Measurements from ENCODE around the gene SORCS2. TPM values are rescaled to one million over a fixed set of nuclear protein-coding genes. Genes with fewer than 3 reads are reported as not detected.

Gene SORCS2
- total RNA-seq, 2 donors from 2014 or later: 0.68 to 0.92 TPM

DNA sequence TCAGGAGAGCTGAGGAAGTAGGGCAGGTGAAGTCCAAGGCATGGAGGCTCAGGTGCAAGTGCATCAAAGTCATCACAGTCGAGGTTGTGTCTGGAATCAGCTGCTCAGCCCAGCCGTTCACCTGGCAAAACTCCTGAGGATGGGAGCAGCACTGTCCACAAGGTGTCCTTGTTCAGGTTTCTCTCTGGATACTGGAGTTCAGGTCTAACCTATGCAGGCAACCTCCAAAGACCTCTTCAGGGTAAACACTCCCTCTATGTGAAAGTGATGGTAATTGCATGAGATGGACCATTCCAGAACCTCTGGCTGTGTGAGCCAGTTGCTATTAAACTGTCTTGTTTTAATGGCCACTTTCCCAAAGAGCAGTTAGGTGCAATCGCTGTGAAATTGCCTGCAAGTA lies 362.6 kb downstream of the SORCS2 start:
- TF ChIP-seq, protein P1, sequence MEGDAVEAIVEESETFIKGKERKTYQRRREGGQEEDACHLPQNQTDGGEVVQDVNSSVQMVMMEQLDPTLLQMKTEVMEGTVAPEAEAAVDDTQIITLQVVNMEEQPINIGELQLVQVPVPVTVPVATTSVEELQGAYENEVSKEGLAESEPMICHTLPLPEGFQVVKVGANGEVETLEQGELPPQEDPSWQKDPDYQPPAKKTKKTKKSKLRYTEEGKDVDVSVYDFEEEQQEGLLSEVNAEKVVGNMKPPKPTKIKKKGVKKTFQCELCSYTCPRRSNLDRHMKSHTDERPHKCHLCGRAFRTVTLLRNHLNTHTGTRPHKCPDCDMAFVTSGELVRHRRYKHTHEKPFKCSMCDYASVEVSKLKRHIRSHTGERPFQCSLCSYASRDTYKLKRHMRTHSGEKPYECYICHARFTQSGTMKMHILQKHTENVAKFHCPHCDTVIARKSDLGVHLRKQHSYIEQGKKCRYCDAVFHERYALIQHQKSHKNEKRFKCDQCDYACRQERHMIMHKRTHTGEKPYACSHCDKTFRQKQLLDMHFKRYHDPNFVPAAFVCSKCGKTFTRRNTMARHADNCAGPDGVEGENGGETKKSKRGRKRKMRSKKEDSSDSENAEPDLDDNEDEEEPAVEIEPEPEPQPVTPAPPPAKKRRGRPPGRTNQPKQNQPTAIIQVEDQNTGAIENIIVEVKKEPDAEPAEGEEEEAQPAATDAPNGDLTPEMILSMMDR (IDR thresholded peaks at IDR 0.05): no peak
- Histone ChIP-seq H3K27me3 (replicated peaks; ENCODE audit: insufficient read depth) (no peaks in the 10 kb centered on the region), H3K9me3 (peaks cover 20% of the 10 kb centered on the region), H3K36me3 (no peaks in the 10 kb centered on the region), H3K4me3 (no peak overlapping the region), H3K27ac (no peak overlapping the region), H3K4me1 (ENCODE audit: control insufficient read depth in 1 of 2, low read depth in 2 of 2) (no peaks in the 10 kb centered on the region)
- ATAC-seq (ENCODE audit: insufficient number of reproducible peaks, low FRiP score, low read depth) (no peak), DNase-seq (ENCODE audit: low spot score) (no peak)

DNA sequence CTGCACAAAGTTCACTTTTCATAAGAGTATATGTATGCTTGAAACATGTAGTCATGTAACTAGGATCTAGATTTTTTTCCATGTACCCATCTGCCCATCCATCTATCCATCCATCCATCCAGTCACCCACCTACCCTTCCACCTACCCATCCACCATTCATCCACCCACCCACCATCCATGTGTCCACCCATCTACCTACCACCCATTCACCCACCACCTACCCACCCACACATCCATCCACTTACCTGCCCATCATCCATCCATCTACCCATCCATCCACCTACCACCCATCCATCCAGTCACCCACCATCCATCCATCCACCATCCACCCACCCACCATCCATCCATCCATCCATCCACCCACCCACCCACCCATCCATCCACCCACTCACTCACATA lies 364.2 kb downstream of the SORCS2 start:
- Histone ChIP-seq H3K27me3 (replicated peaks; ENCODE audit: insufficient read depth) (no peaks in the 10 kb centered on the region), H3K36me3 (no peaks in the 10 kb centered on the region), H3K4me3 (no peak overlapping the region), H3K4me1 (ENCODE audit: control insufficient read depth in 1 of 2, low read depth in 2 of 2) (no peaks in the 10 kb centered on the region), H3K9me3 (peaks cover 20% of the 10 kb centered on the region), H3K27ac (no peak overlapping the region)
- TF ChIP-seq, protein P1 (IDR thresholded peaks at IDR 0.05): no peak
- no peak for ATAC-seq (ENCODE audit: insufficient number of reproducible peaks, low FRiP score, low read depth)
- no peak for DNase-seq (ENCODE audit: low spot score)

DNA sequence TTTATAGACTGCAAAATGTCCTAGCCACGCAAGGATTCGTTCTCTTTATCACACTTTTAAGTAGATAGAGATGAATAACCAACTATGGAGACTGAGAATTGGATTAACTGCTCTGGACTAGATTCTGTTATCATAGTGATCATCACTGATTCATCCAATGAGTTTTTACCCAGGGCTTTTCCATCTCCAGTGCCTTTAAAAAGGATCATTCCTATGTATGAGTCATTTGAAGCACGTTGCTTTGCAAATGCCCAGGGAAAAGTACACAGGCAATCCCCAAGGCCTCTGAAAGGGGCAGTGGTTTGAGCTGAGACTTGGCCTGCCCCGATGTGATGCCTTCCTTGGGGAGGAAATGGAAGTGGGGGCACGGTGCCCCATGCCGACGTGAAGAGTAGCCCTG lies 365.1 kb downstream of the SORCS2 start:
- DNase-seq (ENCODE audit: low spot score): no peak
- H3K4me3 ChIP-seq: no peak overlapping the region
- TF ChIP-seq, protein P1 (IDR thresholded peaks at IDR 0.05): no peak
- H3K27ac ChIP-seq: no peak overlapping the region
- no peaks in the 10 kb centered on the region for H3K36me3 ChIP-seq
- peaks cover 20% of the 10 kb centered on the region for H3K9me3 ChIP-seq
- no peaks in the 10 kb centered on the region for H3K4me1 ChIP-seq (ENCODE audit: control insufficient read depth in 1 of 2, low read depth in 2 of 2)
- H3K27me3 ChIP-seq (replicated peaks; ENCODE audit: insufficient read depth): no peaks in the 10 kb centered on the region
- no peak for ATAC-seq (ENCODE audit: insufficient number of reproducible peaks, low FRiP score, low read depth)

DNA sequence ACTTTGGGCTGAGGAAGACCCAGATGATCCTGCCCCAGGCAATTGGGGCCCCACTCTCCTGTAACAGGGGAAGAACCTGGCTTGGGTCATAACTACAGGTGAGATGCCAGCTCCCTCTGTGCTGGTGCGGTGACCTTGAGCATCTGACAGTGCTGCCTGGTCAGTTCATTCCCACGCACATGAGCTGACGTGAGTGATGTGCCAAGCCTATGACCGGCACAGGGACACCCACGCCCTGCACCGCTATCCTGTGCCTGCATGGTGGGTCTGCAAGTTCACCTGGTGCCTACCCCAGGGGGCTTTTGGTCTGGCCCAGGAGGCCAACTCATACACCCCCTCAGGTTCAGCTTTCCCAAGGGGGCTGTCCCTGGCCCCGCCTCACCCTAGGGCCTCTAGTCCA lies 366.1 kb downstream of the SORCS2 start:
- Histone ChIP-seq H3K4me1 (ENCODE audit: control insufficient read depth in 1 of 2, low read depth in 2 of 2) (no peaks in the 10 kb centered on the region), H3K9me3 (peaks cover 12% of the 10 kb centered on the region), H3K27ac (no peak overlapping the region), H3K36me3 (no peaks in the 10 kb centered on the region), H3K4me3 (no peak overlapping the region), H3K27me3 (replicated peaks; ENCODE audit: insufficient read depth) (no peaks in the 10 kb centered on the region)
- no peak for ATAC-seq (ENCODE audit: insufficient number of reproducible peaks, low FRiP score, low read depth)
- no peak for DNase-seq (ENCODE audit: low spot score)
- TF ChIP-seq, protein P1 (IDR thresholded peaks at IDR 0.05): no peak

DNA sequence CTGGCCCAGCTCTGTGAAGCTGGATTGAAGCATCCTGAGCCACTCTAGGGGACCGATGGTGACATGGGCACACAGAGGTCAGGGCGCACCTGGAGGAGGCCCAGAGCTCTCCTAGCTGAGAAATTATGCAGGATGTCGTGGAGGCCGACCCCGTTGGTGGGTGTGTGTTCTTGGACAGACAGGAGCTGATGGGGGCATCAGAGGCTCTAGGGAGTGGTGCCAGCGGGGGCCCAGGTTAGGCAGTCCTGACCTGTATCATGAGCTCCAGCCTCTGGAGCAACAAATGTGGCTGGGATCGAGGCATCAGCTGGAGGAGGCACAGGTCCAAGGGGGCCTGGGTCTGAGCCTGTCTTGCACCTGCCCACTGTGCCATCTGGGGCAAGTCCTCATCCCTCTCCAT lies 367.0 kb downstream of the SORCS2 start:
- no peak for ATAC-seq (ENCODE audit: insufficient number of reproducible peaks, low FRiP score, low read depth)

More for the DNA sequence above, 367.0 kb downstream of the SORCS2 start:
- no peaks in the 10 kb centered on the region for H3K36me3 ChIP-seq
- DNase-seq (ENCODE audit: low spot score): no peak
- TF ChIP-seq, protein P1 (IDR thresholded peaks at IDR 0.05): no peak
- no peak overlapping the region for H3K27ac ChIP-seq
- no peak overlapping the region for H3K4me3 ChIP-seq
- H3K27me3 ChIP-seq (replicated peaks; ENCODE audit: insufficient read depth): no peaks in the 10 kb centered on the region
- H3K4me1 ChIP-seq (ENCODE audit: control insufficient read depth in 1 of 2, low read depth in 2 of 2): no peaks in the 10 kb centered on the region
- peaks cover 4% of the 10 kb centered on the region for H3K9me3 ChIP-seq
